ENCODE results near the gene PLTP. TPM values are rescaled to one million over a fixed set of nuclear protein-coding genes. Genes with fewer than 3 reads are reported as not detected.
A peak's percentile ranks its signal among the peaks of the same experiment; 100 is the strongest.

PLTP gene
- total and polyA plus RNA-seq, 2 of the 13 experiments (the other 11 are each of a cell fraction or from before 2014, with no cell fraction given): 16.9 to 28.6 TPM

DNA sequence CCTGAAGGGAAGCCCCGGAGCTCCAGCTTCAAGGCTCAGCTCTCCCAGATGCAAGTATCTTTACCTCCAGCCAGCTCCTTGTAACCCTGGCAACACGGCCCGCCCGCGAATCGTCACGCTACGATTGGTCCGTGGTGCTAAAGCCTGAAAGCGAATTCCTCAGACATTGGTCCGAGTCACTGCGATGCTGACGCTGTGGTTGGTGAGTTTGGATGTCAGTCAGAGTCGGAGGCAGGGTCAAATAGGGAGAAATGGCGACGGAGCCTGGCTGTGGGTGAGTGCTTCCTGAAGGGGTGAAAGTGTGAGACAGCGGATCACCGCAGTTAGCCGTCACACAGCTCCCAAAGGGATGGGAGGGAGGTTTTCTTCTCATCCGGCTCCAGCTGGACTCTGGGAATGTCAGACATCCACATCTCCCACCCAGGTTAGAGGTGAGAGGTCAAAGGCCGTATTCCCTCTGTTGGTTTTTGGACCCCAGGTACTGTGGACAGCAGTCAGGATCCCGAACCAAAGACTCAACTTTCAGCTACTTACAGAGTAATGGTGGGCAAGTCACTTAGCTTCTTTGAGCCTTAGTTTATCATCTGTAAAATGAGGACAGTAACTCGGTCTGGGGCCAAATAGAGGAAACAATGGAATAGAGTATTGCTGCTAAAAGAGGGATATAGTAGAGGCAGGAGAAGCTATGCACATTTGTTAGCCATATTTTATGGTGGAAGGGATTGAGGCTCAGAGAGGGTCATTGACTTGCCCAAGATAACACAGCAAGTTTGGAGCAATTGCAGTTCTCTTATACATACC lies 30.8 kb downstream of the PLTP start, which contains the start of gene ZSWIM1 (continued):
- TF ChIP-seq ZNF414 (CRISPR knock-in tag; IDR thresholded peaks at IDR 0.05) (no peak), ZNF317 (CRISPR knock-in tag; IDR thresholded peaks at IDR 0.05) (peak; percentile 71; the same call in 1 of the 2 replicates), AKAP8 (CRISPR knock-in tag; IDR thresholded peaks at IDR 0.05) (peak; percentile 91), TFAP4 (IDR thresholded peaks at IDR 0.05; ENCODE audit: borderline replicate concordance, low read depth) (no peak), FOXC1 (CRISPR knock-in tag; IDR thresholded peaks at IDR 0.05; ENCODE audit: borderline replicate concordance) (peak; percentile 92), POLR2G (IDR thresholded peaks at IDR 0.05; ENCODE audit: low read depth, low read length) (peak; percentile 99), POLR2A (IDR thresholded peaks at IDR 0.05; ENCODE audit: insufficient read depth in 1 of 2, low read depth in 2 of 2, low read length in 2 of 2) (peak; percentile 97 to 99), ZNF335 (CRISPR knock-in tag; IDR thresholded peaks at IDR 0.05) (peak; percentile 78), SPEN (CRISPR knock-in tag; IDR thresholded peaks at IDR 0.05; ENCODE audit: low read depth) (peak; percentile 58; the same call in 1 of the 2 replicates), MEIS1 (CRISPR knock-in tag; IDR thresholded peaks at IDR 0.05; ENCODE audit: borderline replicate concordance) (peak; percentile 94), ZNF274 (CRISPR knock-in tag; IDR thresholded peaks at IDR 0.05) (peak; percentile 80; the same call in 1 of the 2 replicates), IRF2 (CRISPR knock-in tag; IDR thresholded peaks at IDR 0.05) (peak; percentile 62), STAT5B (CRISPR knock-in tag; IDR thresholded peaks at IDR 0.05) (0 out of 2 replicates have a peak, but pooled peaks have one; percentile 37), NR1H2 (CRISPR knock-in tag; IDR thresholded peaks at IDR 0.05; ENCODE audit: borderline replicate concordance, low read depth) (no peak), WIZ (CRISPR knock-in tag; IDR thresholded peaks at IDR 0.05) (0 out of 2 replicates have a peak, but pooled peaks have one; percentile 6), ZEB1 (IDR thresholded peaks at IDR 0.05; ENCODE audit: insufficient replicate concordance, low read depth) (no peak), NFE2L1 (CRISPR knock-in tag; IDR thresholded peaks at IDR 0.05; ENCODE audit: borderline replicate concordance) (no peak), ZMAT3 (CRISPR knock-in tag; conservative IDR thresholded peaks at IDR 0.05) (peak; percentile 75; the same call in 1 of the 2 replicates)
- TF ChIP-seq, protein P1, sequence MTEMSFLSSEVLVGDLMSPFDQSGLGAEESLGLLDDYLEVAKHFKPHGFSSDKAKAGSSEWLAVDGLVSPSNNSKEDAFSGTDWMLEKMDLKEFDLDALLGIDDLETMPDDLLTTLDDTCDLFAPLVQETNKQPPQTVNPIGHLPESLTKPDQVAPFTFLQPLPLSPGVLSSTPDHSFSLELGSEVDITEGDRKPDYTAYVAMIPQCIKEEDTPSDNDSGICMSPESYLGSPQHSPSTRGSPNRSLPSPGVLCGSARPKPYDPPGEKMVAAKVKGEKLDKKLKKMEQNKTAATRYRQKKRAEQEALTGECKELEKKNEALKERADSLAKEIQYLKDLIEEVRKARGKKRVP (CRISPR knock-in tag; IDR thresholded peaks at IDR 0.05): 0 out of 4 replicates have a peak, but pooled peaks of 1 of the 2 experiments have one; percentile 33
- TF ChIP-seq, protein P2, sequence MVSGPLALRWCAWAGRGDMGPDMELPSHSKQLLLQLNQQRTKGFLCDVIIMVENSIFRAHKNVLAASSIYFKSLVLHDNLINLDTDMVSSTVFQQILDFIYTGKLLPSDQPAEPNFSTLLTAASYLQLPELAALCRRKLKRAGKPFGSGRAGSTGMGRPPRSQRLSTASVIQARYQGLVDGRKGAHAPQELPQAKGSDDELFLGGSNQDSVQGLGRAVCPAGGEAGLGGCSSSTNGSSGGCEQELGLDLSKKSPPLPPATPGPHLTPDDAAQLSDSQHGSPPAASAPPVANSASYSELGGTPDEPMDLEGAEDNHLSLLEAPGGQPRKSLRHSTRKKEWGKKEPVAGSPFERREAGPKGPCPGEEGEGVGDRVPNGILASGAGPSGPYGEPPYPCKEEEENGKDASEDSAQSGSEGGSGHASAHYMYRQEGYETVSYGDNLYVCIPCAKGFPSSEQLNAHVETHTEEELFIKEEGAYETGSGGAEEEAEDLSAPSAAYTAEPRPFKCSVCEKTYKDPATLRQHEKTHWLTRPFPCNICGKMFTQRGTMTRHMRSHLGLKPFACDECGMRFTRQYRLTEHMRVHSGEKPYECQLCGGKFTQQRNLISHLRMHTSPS (CRISPR knock-in tag; IDR thresholded peaks at IDR 0.05; ENCODE audit: low read depth): no peak
- TF ChIP-seq, protein P3, sequence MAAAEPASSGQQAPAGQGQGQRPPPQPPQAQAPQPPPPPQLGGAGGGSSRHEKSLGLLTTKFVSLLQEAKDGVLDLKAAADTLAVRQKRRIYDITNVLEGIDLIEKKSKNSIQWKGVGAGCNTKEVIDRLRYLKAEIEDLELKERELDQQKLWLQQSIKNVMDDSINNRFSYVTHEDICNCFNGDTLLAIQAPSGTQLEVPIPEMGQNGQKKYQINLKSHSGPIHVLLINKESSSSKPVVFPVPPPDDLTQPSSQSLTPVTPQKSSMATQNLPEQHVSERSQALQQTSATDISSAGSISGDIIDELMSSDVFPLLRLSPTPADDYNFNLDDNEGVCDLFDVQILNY (CRISPR knock-in tag; conservative IDR thresholded peaks at IDR 0.05): peak; percentile 65
- TF ChIP-seq, protein P4, sequence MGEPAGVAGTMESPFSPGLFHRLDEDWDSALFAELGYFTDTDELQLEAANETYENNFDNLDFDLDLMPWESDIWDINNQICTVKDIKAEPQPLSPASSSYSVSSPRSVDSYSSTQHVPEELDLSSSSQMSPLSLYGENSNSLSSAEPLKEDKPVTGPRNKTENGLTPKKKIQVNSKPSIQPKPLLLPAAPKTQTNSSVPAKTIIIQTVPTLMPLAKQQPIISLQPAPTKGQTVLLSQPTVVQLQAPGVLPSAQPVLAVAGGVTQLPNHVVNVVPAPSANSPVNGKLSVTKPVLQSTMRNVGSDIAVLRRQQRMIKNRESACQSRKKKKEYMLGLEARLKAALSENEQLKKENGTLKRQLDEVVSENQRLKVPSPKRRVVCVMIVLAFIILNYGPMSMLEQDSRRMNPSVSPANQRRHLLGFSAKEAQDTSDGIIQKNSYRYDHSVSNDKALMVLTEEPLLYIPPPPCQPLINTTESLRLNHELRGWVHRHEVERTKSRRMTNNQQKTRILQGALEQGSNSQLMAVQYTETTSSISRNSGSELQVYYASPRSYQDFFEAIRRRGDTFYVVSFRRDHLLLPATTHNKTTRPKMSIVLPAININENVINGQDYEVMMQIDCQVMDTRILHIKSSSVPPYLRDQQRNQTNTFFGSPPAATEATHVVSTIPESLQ (CRISPR knock-in tag; conservative IDR thresholded peaks at IDR 0.05): no peak; the same call in 1 of the 2 replicates

Measured in HepG2 (cell line).